DMS79 (cell line): ENCODE measurements around the gene RORC.

ENCODE experiments used
- DNase-seq: peaks from one replicate; lab custom pipeline; 2025; lab: John Stamatoyannopoulos, UW

Gene RORC

GRCh38 chr1:151847867-151848596 is 16.4 kb upstream of the RORC start:
- DNase-seq: no peak

DNA sequence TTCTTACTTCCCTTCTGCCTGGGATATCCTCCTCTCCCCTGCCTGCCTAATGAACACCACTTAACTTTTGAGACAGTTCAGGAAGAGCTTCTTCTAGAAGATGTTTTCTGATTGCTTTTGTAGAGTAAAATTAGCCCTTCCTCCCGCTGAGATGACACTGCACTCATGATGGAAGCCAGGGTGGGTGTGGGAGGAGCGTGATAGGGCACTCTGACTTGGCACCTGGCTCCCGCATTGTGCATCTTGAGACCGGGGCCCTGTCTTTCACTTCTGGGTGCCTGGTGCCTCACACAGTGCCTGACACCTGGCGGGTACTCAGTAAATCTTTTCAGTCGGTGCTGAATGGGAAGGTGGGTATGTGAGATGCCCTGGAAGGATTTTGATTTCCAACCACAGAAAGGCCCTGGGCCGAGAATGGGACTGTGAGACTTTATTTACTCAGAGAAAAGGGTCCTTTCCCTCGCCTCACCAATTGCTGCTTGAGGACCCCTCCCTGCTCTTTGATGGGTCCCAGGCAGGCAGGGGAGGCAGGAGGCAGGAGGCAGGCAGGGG is 15.2 kb upstream of the RORC start:
- DNase-seq: no peak

GRCh38 chr1:151846062-151846568 is 14.5 kb upstream of the RORC start:
- DNase-seq: no peak

DNA sequence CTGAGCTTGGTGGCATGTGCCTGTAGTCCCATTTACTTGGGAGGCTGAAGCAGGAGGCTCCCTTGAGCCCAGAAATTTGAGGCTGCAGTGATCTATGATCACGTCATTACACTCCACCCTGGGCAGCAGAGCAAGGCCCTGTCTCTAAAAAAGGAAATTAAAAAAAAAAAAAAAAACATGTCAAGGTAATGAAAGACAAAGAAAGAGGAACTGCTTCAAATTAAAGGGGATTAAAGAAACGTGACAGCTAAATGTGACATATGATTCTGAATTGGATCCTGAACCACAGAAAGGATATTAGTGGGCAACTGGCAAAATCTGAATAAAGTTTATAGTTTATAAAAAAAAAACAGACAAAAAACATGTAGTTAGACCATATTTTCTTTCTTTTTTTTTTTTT is 11.8 kb upstream of the RORC start:
- DNase-seq: no peak

- DNase-seq: no peak
Measured at GRCh38 chr1:151841141-151841540, 9.5 kb upstream of the RORC start.

- DNase-seq: no peak
Measured at GRCh38 chr1:151840421-151840820, 8.8 kb upstream of the RORC start.

- DNase-seq: peak; percentile 75
Measured at GRCh38 chr1:151839457-151840403, 8.1 kb upstream of the RORC start, which contains the start of gene C2CD4D. C2CD4D (minus strand) TSS chr1:151839820; CDS start chr1:151838989, 831 bp downstream.

DNA sequence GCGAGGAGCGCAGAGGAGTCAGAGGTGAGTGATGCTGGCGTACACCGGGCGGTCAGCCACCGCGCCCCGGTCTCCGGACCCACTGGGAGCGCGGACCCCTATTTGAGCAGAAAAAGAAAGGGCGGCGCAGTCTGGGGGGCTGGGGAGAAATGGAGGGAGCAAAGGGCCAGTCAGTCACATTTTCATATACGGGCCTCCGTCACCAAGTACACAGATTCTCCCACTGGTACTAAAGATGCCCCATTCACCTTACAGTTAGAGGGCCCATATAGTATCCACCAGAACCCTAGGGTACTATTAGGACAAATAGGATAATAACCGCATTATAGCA is 7.4 kb upstream of the RORC start:
- DNase-seq: no peak

GRCh38 chr1:151838222-151839081 is 6.8 kb upstream of the RORC start:
- no peak for DNase-seq

GRCh38 chr1:151837884-151838221 is 6.3 kb upstream of the RORC start:
- DNase-seq: no peak

- DNase-seq: peak; percentile 33
Measured at GRCh38 chr1:151837197-151837596, 5.6 kb upstream of the RORC start.

GRCh38 chr1:151835596-151835995 is 4.0 kb upstream of the RORC start:
- no peak for DNase-seq

DNA sequence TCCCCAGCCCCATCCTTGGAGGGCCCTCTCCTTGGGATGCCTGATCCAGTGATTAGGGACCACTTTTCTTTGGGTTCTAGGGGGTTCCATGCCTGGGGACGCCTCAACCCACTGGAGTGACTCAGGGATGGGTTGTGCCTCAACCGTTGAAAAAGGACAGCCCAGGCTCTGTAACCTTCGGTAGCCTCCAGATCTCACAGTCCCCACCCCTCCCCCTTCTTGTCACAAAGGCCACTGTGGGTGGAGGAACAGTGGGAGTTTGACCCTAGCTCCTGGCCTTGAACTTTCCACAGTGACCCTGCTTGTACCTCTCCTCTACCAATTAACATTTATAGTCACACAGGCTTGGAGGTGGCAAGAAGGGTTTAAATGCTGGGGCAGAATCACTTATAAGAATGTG is 2.6 kb upstream of the RORC start:
- no peak for DNase-seq

DNA sequence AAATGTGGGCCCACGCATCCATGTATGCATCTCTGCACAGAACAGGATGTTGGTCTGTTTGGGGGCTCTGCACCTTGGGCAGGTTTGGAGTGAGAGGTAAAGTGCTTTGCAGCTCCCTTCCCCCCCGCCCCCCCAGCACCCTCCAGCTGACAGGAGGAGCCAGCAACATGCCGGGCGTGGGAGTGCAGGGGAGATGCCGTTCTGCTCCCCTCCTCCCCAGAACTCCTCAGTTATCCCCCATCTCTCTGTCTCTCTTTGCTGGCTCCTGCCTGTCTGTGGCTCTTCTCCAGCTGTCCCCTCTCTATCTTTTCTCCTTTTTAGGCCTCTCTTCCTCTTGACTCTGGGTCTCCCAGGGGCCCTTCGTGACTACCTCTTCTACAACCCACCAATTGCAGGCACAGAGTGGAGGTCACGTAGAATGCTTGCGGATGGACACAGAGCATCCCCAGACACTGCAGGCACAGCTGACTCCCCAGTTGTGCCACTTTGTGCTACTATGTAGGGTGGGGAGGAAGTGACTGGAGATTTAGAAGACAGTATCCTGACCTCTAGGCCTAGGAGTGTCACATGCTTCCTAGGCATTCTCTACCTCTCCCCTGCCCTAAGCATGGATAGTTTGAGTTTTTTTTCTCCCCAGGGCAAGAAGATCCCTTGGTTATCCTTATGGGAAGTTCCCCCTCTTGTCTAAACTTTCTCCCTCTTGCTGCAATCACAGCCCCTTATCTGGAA is 1.7 kb upstream of the RORC start:
- no peak for DNase-seq

DNA sequence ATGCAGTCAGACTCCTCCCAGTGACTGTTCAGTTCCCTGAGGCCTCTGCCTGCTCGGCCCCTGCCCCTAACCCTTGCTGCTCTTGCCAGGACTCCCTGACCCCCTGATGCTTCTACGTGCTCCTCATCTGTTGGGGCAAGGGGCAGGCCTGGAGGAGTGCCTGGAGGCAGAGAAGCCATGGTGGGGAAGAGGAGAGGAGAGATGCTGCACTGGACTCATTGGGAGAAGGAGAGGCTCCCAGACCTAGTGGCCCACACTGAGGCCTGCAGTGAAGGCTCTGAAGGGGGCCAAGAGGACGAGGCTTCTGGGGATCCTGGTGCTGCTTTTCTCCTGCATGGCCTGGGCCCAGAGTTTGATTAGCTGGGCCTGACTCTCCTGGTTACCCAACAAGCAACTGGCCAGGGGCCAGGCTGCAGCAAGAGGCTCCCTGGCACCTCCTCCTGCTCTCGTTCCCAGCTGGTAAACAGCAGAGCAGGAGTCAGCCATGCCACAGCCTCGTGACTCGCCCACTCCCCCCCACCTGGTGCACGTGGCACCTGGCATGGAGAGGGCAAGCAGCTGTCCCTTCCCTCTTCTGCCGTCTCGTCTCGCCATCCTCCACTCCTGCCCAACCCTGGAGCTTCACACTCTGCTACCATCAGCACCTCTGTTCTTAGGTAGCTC is 847 bp upstream of the RORC start:
- DNase-seq: peak; percentile 95

DNA sequence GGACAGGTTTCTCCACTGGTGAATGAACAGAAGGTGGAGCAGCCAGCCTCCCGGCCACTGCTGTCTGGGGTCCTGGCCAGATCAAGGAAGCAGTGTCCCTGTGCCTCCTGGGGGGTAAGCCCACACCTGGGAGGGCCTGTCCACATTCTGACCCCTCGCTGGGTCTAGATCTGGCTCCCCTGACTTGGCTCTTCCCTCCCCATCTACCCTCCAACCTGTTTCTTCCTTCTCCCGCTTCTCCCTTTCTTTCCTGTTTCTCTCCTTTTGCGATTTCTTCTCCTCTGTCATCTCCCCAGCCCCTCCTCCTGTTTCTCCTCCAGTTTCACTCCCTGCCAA is 378 bp downstream of the RORC start:
- DNase-seq: no peak

DNA sequence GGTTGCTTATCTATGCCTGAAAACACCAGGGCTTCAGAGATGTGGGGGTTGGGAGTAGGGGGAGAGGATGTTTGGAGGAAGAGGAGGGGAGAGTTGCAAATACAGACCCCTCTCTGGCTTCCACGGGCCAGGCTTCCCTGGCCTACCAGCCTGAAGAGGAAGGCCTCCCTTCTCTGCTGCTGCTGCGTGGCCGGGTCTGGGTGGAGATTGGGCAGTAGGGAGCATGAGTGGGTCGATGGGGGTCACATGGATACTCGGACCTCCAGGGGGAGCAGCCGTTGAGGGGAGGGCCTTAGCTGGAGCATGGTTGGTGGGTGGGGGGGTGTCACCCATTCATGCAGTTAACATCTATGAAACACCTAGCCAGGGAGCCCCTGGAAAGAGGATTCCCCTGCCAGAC is 1.5 kb downstream of the RORC start:
- DNase-seq: no peak

DNA sequence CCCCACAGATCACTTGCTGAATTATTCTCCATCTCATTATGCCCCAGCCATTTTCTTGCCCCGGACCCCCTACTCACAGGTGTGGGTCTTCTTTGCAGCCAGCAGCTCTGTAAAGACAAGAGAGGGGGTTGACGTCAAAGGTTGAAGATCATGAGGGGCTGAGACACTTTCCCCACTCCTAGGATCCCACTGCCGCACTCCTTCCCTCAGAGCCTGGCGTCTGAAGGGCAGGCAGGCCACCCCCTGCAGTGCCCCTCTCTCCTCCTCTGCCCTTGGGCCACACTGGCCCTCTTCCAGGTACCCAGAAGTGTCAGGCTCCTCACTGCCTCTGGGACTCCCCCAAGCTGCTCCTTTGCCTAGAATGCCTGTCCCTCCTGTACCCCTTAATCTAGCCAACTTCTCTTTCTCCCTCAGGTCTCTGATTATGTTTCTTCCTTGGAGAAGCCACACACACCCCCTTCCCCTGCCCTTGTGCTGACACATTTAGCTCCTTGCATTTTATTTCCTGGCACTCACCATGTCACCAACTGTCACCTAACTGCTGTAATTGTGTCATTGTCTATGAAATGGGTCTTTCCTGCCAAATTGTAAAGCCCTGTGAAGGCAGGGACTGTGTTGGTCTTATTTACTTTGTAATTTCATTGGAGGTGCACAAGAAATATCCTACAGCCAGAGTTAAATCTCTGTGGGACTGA is 2.1 kb downstream of the RORC start:
- no peak for DNase-seq

GRCh38 chr1:151828921-151829320 is 2.7 kb downstream of the RORC start:
- DNase-seq: peak; percentile 30

GRCh38 chr1:151827853-151828252 is 3.7 kb downstream of the RORC start:
- no peak for DNase-seq
